Measurements from ENCODE around the gene ASCC3. TPM values are rescaled to one million over a fixed set of nuclear protein-coding genes. Genes with fewer than 3 reads are reported as not detected.

The ASCC3 gene
- total and polyA plus RNA-seq, 2 donors (not counting 1 experiment from before 2014, with no cell fraction given) = 9.0 to 42.3 TPM

GRCh38 chr6:100673641-100674040 lies 207.5 kb downstream of the ASCC3 start:
- Histone ChIP-seq H3K9ac (ENCODE audit: low read length) (no peak overlapping the region), H3K4me2 (replicated peaks; ENCODE audit: low read depth, low read length, poor library complexity, severe bottlenecking) (no peak overlapping the region), H4K20me1 (ENCODE audit: control insufficient read depth, insufficient read depth, low read length, poor library complexity, severe bottlenecking) (no peaks in the 10 kb centered on the region), H2AFZ (ENCODE audit: insufficient read depth, low read depth, low read length, poor library complexity, severe bottlenecking) (no peak overlapping the region), H3K4me1 (ENCODE audit: control insufficient read depth in 2 of 2, insufficient read depth in 2 of 2, low read length in 2 of 2) (no peaks in the 10 kb centered on the region), H3K9me3 (ENCODE audit: control extremely low read depth in 1 of 3, control insufficient read depth in 2 of 3, insufficient read depth in 1 of 3, low read length in 2 of 3) (peaks cover 0 to 4% (median 0%) of the 10 kb centered on the region in 3 donors), H3K27me3 (replicated peaks in 1 of 4; ENCODE audit: control extremely low read depth in 1 of 4, control insufficient read depth in 3 of 4, insufficient read depth in 4 of 4, low read length in 3 of 4) (no peaks in the 10 kb centered on the region), H3K79me2 (ENCODE audit: control insufficient read depth, insufficient read depth, low read length) (no peaks in the 10 kb centered on the region), H3K36me3 (replicated peaks in 1 of 2; ENCODE audit: control extremely low read depth in 1 of 2, control insufficient read depth in 1 of 2, extremely low read depth in 1 of 2, insufficient read depth in 2 of 2, low read length in 1 of 2) (peaks cover 0 to 7% of the 10 kb centered on the region in 2 experiments), H3K4me3 (ENCODE audit: control extremely low read depth in 1 of 5, extremely low read depth in 1 of 5, insufficient read depth in 1 of 5, low read depth in 2 of 5, low read length in 4 of 5) (no peak overlapping the region), H3K27ac (ENCODE audit: low read length in 2 of 2) (no peak overlapping the region)
- Mint-ChIP-seq H3K27ac (no peak overlapping the region), H3K27me3 (no peaks in the 10 kb centered on the region), H3K9me3 (ENCODE audit: insufficient read depth) (peaks cover 2% of the 10 kb centered on the region), H3K4me3 (no peak overlapping the region), H3K4me1 (no peaks in the 10 kb centered on the region)
- intact Hi-C loops (cut with micrococcal nuclease) = no loop called here
- DNase-seq = no peak
- no peak for ATAC-seq (ENCODE audit: low read depth)
- TF ChIP-seq, protein P1, sequence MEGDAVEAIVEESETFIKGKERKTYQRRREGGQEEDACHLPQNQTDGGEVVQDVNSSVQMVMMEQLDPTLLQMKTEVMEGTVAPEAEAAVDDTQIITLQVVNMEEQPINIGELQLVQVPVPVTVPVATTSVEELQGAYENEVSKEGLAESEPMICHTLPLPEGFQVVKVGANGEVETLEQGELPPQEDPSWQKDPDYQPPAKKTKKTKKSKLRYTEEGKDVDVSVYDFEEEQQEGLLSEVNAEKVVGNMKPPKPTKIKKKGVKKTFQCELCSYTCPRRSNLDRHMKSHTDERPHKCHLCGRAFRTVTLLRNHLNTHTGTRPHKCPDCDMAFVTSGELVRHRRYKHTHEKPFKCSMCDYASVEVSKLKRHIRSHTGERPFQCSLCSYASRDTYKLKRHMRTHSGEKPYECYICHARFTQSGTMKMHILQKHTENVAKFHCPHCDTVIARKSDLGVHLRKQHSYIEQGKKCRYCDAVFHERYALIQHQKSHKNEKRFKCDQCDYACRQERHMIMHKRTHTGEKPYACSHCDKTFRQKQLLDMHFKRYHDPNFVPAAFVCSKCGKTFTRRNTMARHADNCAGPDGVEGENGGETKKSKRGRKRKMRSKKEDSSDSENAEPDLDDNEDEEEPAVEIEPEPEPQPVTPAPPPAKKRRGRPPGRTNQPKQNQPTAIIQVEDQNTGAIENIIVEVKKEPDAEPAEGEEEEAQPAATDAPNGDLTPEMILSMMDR (IDR thresholded peaks at IDR 0.05) = no peak
- WGBS (ENCODE audit: insufficient coverage) = 100% methylated on average over 1 of the region's 2 CpGs
- CTCF ChIA-PET = no interaction called here
- POLR2A ChIA-PET = no interaction called here

- Mint-ChIP-seq H3K4me3 (no peak overlapping the region), H3K4me1 (no peaks in the 10 kb centered on the region), H3K27ac (no peak overlapping the region), H3K9me3 (ENCODE audit: insufficient read depth) (peaks cover 2% of the 10 kb centered on the region), H3K27me3 (no peaks in the 10 kb centered on the region)
- Histone ChIP-seq H3K79me2 (ENCODE audit: control insufficient read depth, insufficient read depth, low read length) (no peaks in the 10 kb centered on the region), H3K9ac (ENCODE audit: low read length) (no peak overlapping the region), H3K4me1 (ENCODE audit: control insufficient read depth in 2 of 2, insufficient read depth in 2 of 2, low read length in 2 of 2) (no peaks in the 10 kb centered on the region), H4K20me1 (ENCODE audit: control insufficient read depth, insufficient read depth, low read length, poor library complexity, severe bottlenecking) (no peaks in the 10 kb centered on the region), H3K36me3 (replicated peaks in 1 of 2; ENCODE audit: control extremely low read depth in 1 of 2, control insufficient read depth in 1 of 2, extremely low read depth in 1 of 2, insufficient read depth in 2 of 2, low read length in 1 of 2) (peaks cover 0 to 7% of the 10 kb centered on the region in 2 experiments), H3K27ac (ENCODE audit: low read length in 2 of 2) (no peak overlapping the region), H3K4me2 (replicated peaks; ENCODE audit: low read depth, low read length, poor library complexity, severe bottlenecking) (no peak overlapping the region), H3K27me3 (replicated peaks in 1 of 4; ENCODE audit: control extremely low read depth in 1 of 4, control insufficient read depth in 3 of 4, insufficient read depth in 4 of 4, low read length in 3 of 4) (no peaks in the 10 kb centered on the region), H3K9me3 (ENCODE audit: control extremely low read depth in 1 of 3, control insufficient read depth in 2 of 3, insufficient read depth in 1 of 3, low read length in 2 of 3) (peaks cover 0 to 4% (median 0%) of the 10 kb centered on the region in 3 donors), H3K4me3 (ENCODE audit: control extremely low read depth in 1 of 5, extremely low read depth in 1 of 5, insufficient read depth in 1 of 5, low read depth in 2 of 5, low read length in 4 of 5) (no peak overlapping the region), H2AFZ (ENCODE audit: insufficient read depth, low read depth, low read length, poor library complexity, severe bottlenecking) (no peak overlapping the region)
- TF ChIP-seq, protein P1 (IDR thresholded peaks at IDR 0.05) = no peak
- TF ChIP-seq EZH2 (IDR thresholded peaks at IDR 0.05; ENCODE audit: borderline replicate concordance, insufficient read depth, low read depth, low read length, poor library complexity, severe bottlenecking) = no peak
- no peak for ATAC-seq (ENCODE audit: low read depth)
- intact Hi-C loops (cut with micrococcal nuclease) = no loop called here
- CTCF ChIA-PET = no interaction called here
- POLR2A ChIA-PET = no interaction called here
- no peak for DNase-seq
Measured at GRCh38 chr6:100671740-100672139, 209.4 kb downstream of the ASCC3 start.
